GM21526 (cell line): Measurements from ENCODE around the gene EIF4G1.

Source experiments
- ATAC-seq: cut with Tn5 transposase; IDR thresholded peaks from one replicate; pipeline ENCODE4 v1.9.1; 2021; ENCODE audit warnings: moderate library complexity; ENCODE audit not compliant: unreplicated experiment, low FRiP score

The EIF4G1 gene

DNA sequence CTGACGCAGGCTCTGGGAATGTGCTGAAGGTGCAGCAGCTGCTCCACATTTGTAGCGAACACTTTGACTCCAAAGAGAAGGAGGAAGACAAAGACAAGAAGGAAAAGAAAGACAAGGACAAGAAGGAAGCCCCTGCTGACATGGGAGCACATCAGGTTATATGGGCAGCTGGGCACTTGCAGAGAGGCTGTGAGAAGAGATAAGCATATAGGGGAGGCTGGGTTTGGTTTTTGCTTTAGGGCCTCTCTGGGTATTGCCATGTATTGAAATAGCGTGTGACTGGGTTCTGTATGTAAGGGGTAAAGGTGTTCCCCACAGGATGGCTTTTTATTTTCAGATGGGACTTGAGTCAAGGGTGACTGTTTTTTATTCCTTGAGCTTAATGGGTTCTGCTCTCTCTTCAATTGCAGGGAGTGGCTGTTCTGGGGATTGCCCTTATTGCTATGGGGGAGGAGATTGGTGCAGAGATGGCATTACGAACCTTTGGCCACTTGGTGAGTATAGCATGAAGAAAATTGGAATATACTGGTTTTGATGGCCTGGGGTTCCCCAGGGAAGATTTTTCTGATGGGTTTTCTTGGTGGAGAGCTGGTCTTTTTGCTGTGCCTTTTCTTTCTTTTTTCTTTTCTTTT lies 7.9 kb upstream of the EIF4G1 start:
- no peak for ATAC-seq

DNA sequence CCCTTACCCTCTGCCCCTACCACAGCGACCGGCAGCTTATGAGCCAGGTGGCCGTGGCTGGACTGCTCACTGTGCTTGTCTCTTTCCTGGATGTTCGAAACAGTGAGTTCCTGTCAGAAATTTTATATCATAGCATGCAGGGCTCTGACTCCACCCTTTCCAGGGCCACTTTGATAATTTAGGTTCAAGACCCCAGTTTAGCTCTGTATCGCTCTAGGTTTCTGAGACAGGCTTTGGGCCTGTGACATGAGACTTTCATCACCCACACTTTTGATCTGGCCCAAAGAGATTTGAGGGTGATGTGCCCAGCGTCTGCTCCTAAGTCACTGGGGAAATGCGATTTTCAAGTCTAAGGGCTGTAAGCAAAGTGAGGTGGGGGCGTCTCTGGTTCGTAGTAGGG lies 6.5 kb upstream of the EIF4G1 start:
- no peak for ATAC-seq

DNA sequence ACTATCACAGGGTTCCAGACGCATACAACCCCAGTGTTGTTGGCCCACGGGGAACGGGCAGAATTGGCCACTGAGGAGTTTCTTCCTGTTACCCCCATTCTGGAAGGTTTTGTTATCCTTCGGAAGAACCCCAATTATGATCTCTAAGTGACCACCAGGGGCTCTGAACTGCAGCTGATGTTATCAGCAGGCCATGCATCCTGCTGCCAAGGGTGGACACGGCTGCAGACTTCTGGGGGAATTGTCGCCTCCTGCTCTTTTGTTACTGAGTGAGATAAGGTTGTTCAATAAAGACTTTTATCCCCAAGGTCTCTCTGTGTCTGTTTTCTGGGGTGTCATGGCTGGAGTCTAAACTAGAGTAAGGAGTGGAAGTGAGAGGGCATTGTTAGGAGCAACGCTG lies 5.7 kb upstream of the EIF4G1 start:
- no peak for ATAC-seq

DNA sequence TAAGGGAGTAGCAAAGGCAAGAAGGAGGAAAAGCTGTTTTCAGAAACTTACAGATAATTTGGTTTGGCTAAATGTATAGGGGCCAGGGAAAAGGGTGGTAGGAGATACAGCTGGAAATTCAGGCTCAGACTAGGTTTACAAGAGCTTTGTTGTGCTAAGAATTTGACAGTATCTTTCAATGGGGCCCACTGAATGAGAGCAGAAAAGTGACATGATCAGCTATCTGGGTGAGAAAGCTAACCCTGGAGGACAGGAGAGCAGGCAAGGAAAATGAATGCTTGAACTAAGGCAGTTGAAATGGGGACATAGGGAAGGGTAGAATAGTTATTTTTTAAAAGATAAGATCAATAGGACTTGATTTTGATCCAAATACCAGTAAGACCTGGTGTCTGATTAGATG lies 2.8 kb upstream of the EIF4G1 start:
- no peak for ATAC-seq

DNA sequence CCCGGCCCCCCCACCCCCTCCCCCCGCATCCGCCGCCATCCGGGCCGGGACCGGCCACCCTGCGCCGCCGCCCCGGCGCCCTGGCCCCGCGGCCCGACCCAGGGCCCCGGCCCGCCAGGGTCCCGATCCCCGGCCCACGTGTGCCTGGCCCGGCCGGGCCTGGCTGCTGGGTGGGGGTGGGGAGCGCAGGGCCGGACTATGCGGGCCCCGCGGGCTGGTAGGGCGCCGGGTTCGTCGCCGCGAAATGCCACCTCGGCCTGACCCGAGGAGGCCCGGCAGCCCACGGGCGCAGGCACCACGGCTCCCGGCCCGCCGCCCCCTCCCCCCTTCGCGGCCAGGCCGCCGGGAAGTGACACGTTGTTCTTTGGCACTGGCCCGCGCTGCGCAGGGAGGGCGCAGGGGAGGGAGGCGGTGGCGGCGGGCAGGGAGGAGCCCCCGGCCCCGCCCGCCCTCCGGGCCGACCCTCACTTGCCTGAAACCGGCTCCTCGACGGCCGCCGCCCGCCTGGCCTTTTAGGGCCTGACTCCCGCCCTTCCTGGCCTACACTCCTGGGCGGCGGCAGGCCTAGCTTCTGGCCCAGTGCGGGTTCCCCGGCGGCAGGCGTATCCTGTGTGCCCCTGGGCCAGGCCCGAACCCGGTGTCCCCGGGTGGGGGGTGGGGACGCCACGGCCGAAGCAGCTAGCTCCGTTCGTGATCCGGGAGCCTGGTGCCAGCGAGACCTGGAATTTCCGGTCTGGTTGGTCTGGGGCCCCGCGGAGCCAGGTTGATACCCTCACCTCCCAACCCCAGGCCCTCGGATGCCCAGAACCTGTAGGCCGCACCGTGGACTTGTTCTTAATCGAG lies 515 bp downstream of the EIF4G1 start:
- ATAC-seq: peak; percentile 29

DNA sequence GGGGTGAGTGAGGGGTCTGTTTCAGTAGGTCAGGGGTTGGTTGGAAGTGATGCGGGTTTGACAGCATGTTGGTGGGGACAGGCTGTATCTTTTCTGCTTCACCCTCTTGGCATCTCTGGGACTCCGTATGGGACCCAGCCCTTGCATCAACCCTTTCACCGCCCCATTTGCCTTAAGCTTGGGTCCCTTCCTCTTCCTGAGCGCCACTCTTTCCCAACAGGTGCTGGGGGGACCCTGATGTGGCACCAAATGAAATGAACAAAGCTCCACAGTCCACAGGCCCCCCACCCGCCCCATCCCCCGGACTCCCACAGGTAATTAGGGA lies 1.1 kb downstream of the EIF4G1 start:
- peak; percentile 4 for ATAC-seq

DNA sequence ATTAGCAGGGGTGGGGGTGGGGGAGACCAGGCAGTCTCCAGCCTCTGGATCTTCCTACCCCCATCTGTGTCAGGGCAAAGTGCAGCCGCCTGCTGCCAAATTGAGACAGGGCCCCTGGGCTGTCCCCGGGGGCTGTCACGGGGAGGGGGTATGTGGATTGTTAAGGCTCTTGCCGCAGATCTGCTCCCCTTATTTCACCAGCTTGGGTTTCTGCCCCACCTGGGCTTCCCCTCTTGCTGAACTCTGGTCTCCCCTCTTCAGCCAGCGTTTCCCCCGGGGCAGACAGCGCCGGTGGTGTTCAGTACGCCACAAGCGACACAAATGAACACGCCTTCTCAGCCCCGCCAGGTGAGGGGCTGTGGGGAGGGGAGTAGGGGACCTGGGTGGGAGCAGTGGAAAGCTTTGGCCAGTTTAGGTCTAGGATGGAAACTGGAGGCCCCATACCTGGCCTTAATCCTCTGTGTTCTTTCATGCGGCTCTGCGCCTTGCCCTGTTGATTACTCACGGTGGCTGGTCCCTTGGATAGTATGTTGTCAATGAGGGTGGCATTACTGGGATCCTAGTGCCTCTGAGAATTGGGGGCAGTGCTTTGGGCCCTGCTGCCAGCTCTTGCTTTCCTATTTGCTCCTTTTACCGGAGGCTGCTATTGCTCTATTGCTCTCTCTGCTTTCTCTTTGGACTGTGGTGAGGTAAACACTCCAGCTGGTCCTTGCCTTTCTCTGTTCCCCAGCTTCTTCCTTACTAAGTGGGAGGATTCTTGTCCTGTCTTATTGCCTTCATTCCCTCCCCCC lies 1.7 kb downstream of the EIF4G1 start:
- ATAC-seq: no peak

DNA sequence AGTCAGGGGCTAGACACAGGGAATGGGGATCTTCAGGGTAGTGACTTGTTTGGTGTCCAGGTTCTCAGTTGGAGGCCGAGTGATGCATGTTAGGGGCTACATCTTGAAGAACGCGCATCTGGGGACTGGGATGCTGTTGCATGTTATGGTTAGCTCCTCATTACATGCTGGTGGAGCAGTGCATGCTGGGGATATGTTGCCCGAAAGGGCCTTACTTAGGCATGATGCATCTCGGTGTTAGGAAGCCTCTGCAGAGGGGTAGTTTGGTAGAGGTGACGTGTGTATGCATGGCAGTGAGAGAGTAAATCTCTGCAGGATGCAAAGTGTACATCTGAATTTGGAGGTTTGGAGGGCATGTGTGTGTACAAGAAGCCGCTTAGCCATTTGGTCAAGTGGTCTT lies 2.4 kb downstream of the EIF4G1 start:
- no peak for ATAC-seq

DNA sequence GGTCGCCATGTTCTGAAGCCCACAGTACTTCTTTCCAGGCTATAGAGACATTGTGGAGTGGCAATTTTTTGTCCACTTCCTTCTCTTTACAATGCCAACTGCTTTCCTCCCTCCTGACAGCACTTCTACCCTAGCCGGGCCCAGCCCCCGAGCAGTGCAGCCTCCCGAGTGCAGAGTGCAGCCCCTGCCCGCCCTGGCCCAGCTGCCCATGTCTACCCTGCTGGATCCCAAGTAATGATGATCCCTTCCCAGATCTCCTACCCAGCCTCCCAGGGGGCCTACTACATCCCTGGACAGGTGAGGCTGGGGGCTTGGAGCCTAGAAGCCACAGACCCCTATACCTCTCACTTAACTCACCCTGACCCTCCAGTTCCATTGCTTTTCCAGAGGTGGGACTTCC lies 2.8 kb downstream of the EIF4G1 start:
- no peak for ATAC-seq

DNA sequence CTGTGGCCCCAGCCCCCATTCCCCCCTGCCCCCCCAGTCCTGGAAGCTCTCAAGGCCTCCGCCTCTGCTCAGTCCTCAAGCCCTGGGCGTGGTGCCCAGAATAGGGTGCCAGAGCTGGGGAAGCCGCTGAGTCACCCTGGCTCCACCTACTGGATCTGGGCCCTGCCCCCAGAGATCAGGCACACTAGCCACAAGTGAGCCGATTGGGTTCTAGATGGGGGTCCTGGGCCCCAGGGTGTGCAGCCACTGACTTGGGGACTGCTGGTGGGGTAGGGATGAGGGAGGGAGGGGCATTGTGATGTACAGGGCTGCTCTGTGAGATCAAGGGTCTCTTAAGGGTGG lies 5.7 kb downstream of the EIF4G1 start:
- no peak for ATAC-seq

DNA sequence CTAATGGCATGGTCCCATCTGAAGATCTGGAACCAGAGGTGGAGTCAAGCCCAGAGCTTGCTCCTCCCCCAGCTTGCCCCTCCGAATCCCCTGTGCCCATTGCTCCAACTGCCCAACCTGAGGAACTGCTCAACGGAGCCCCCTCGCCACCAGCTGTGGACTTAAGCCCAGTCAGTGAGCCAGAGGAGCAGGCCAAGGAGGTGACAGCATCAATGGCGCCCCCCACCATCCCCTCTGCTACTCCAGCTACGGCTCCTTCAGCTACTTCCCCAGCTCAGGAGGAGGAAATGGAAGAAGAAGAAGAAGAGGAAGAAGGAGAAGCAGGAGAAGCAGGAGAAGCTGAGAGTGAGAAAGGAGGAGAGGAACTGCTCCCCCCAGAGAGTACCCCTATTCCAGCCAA lies 7.3 kb downstream of the EIF4G1 start:
- no peak for ATAC-seq

DNA sequence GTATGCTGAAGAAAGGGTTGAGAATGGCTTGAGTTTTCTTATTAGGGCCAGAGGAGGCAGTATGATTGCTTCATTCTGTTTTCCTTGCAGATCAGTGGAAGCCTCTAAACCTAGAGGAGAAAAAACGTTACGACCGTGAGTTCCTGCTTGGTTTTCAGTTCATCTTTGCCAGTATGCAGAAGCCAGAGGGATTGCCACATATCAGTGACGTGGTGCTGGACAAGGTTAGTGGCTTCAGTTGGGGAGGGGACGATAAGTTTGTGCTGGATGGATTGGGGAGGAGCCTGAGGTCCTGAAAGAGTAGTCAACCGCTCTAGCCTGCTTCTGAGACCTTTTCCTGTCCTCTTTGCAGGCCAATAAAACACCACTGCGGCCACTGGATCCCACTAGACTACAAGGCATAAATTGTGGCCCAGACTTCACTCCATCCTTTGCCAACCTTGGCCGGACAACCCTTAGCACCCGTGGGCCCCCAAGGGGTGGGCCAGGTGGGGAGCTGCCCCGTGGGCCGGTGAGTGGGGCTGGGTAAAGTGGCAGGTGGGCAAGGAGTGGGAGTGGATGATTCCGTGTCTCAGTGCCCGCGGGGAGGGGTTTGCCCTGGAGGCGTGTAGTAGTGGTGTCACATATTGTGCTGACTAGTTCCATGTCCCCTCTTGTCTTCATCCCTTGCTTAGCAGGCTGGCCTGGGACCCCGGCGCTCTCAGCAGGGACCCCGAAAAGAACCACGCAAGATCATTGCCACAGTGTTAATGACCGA lies 8.5 kb downstream of the EIF4G1 start:
- ATAC-seq: no peak

DNA sequence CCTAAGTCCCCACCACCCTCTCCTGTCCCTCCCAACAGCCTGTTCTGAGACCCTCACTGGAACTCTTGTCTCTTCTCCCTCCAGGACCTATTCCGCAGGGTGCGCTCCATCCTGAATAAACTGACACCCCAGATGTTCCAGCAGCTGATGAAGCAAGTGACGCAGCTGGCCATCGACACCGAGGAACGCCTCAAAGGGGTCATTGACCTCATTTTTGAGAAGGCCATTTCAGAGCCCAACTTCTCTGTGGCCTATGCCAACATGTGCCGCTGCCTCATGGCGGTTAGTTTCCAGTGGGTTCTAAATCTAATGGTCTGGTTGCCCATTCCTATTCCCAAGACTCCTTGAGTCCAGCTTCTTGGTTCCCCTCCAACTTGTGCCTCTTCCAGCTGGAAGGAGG lies 9.3 kb downstream of the EIF4G1 start:
- no peak for ATAC-seq

DNA sequence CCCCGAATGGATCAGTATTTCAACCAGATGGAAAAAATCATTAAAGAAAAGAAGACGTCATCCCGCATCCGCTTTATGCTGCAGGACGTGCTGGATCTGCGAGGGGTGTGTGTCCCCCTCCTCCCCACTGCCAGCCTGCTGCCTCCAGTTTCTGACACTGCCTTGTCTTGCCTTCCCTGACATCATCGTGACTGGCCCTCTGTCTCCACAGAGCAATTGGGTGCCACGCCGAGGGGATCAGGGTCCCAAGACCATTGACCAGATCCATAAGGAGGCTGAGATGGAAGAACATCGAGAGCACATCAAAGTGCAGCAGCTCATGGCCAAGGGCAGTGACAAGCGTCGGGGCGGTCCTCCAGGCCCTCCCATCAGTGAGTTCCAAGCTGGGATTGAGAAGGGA lies 10.9 kb downstream of the EIF4G1 start:
- ATAC-seq: no peak

DNA sequence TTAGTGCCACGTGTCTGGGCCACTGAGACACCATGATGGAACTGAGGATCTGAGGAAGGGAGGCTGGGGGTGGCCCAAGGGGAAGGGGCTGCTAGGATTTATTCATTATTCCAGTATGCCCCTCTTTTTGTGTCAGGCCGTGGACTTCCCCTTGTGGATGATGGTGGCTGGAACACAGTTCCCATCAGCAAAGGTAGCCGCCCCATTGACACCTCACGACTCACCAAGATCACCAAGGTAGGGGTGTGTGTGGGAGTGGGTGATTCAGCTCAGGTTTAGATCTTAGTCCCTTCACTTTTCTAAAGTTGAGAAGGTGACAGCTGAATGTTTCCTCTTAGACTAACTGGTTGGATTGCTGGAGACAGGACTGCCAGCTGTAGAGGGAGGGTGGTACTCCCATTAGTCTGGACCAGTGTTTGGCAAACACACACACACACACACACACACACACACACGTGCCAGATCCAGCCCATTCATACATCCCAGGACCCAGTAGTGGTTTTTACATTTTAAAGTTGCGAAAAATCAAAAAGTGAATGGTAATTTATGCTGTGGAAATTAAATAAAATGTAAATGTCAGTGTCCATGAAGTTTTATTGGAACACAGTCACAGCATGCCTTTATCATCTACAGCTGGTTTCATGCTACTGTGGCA lies 11.4 kb downstream of the EIF4G1 start:
- ATAC-seq: no peak

DNA sequence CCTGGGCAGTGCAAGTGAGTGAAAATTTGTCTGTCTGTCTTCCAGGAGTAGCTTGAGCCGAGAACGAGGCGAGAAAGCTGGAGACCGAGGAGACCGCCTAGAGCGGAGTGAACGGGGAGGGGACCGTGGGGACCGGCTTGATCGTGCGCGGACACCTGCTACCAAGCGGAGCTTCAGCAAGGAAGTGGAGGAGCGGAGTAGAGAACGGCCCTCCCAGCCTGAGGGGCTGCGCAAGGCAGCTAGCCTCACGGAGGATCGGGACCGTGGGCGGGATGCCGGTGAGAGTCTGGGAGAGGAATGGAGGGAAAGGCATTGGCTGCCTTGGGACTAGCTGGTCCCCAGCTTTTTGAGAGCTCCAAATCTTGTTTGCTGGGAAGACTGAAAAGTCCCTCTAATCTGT lies 12.8 kb downstream of the EIF4G1 start:
- ATAC-seq: no peak

DNA sequence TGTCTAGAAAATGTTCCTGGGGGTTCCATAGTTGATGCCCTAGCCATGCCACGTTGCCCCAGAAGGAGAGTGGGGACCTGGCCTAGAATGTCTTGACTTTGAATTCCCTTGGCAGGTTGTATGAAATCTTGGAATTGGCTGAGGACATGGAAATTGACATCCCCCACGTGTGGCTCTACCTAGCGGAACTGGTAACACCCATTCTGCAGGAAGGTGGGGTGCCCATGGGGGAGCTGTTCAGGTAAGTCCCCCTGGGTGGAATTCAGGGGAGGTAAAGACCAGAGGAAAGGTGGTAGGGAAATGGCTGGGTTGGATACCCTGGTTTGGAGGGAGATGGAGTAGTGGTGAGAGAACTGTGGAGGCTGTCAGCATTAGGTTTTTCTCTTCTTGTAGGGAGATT lies 14.1 kb downstream of the EIF4G1 start:
- no peak for ATAC-seq

DNA sequence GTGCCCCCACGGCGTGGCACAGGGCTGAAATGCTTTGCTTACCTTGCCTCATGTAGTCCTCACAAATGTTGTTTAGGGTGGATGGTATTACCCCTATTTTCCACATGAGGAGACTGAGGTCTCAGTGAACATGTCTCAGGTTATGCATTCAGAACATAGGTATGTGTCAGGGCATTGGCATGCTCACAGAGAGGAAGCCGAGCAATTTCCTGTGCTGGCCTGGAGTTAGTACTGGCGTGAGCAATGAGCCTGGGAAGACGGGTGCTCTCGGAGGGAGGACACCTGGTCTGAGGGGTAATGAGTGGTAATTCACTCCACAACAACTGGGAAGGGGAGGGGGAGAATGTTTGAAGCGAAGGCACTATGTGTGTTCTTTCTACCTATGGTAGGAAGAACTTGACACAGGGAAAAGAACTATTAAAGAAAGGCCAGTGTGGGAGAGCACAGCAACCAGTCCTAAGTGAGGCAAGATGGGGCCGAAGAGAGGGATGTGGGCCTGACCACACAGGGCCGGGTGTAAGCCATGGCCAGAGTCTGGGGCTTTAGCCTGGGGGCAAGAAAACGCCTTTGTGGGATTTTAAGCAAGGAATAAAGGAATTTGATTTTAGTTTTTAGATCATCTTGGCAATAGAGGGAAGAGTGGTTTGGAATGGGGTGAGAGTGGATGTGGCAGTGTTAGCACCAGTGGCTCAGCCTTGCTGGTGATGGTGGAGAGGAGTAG lies 18.1 kb downstream of the EIF4G1 start:
- ATAC-seq: no peak

DNA sequence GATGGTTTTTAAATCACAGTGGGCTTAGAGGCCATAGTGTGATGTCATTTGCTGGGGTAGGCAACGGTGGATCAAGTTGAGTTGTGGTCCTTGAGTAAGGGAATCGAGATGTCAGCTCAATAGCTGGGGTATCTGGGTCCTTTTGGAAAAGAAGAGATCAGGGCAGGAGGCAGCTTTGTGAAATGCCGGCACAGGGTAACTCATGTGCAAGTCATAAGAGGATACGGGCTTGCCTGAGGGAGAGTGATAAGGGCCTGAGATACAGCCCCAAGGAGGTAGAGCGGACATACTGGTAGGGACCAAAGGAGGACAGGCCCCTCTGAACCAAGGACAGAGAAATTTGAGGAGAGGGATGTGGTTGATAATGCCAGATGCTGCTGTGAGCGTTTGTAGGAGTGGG lies 18.8 kb downstream of the EIF4G1 start:
- ATAC-seq: no peak

DNA sequence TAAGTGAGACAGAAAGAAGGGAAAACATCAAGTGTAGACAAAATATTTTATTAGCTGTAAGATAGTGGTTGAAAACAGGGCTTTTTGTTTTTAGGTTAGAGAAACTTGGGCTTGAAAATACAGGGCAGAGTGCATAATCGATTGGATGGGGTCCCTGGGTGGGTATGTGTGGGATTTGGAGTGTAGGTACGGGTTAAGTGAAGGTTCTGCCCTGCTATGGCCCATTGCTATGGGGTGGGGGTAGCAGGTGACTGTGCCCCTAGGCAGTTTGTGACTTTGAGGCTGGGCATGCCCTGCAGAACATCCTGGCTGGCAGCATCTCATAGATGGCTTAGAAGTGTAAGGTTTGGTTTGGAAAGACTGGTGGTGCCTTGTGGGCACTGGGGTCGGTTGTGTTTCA lies 19.3 kb downstream of the EIF4G1 start:
- no peak for ATAC-seq
